ENCODE measurements around the gene KPNA3.
"Not testable (repeated sequence)": the region's sequence is repeated elsewhere in the genome, so short reads cannot be mapped to it uniquely, and the experiment has no call there.

Gene KPNA3

DNA sequence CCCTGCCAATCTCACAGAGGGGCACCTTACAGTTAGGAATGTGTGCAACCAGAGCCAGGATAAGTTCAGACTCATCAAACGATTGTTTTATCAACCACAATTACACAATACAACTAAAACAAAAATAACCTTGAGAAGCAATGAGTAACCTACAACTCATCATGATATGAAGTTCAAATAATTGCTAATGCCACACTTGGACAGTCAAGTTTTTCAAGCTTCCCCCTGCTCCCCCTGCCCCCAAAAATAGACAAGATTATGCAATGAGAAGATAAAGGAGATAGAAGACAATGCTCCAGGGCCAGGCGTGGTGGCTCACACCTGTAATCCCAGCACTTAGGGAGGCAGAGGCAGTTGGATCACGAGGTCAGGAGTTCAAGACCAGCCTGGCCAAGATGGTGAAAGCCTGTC, 13.6 kb upstream of the KPNA3 start:
- no peak for DNase-seq

DNA sequence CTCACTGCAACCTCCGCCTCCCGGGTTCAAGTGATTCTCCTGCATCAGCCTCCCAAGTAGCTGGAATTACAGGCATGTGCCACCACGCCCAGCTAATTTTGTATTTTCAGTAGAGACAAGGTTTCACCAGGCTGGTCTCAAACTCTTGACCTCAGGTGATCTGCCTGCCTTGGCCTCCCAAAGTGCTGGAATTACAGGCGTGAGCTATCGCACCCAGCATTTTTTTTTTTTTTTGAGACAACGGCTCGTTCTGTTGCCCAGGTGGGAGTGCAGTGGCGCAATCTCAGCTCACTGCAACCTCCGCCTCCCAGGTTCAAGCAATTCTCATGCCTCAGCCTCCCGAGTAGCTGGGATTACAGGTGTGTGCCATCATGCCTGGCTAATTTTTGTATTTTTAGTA, 10.6 kb upstream of the KPNA3 start:
- not testable (repeated sequence) for DNase-seq

DNA sequence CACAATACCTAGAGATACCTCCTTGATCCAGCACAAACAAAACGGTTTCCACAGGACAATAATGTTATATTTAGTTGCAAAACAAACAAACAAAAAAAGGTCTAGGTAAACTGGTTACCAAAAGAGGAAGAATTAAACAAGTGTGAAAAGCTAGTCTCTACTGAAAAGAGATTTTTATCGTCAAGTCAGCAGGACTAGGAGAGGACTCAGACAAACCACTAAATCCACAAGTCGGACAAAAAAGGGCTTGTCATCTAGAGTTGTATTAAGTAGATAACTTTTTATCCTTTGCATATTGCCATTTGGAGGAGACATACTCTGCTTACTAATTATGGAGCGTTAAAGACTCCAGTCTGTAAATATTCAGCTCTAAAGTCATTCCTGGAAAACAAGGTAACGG, 9.9 kb upstream of the KPNA3 start:
- DNase-seq = no peak

DNA sequence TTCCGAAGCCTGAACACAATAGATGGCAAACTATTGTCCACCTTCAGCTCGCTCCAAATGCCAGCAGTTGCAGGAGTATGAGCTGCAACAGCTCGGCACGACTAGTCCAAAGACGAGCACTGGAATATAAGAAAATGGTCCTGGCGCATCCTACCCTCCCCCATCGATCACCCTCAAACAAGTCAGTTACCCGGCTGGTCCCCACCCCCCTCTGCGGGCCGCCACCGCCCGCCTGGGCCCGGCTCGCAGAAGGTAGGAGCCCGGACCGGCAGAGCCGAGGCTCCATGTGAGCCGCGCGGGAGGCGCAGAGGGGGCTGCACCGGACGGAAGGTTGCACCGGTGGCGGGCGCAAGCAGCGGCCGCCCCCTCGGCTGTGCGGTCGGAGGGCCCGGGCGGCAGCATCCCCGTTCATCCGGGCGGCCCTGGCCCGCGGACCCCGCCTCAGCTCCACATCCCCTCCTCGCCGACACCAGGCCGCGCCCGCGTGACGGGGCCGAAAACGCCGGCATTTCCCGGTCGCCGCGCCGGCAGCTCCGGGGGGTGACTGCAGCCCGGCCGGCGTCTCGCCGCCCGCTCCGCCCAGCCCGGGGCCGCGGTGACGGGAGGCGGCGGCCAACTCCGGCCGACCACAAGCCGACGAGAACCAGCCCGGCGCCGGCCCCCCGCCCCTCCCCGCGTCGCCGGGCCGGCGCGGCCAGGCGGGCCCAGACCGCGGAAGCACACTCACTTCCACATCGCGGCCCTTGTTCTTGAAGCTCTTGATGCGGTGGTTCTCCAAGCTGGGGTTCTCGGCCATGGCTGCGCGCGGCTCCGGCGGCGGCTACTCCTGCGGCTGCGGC, 552 bp downstream of the KPNA3 start:
- peak; percentile 50 for DNase-seq

DNA sequence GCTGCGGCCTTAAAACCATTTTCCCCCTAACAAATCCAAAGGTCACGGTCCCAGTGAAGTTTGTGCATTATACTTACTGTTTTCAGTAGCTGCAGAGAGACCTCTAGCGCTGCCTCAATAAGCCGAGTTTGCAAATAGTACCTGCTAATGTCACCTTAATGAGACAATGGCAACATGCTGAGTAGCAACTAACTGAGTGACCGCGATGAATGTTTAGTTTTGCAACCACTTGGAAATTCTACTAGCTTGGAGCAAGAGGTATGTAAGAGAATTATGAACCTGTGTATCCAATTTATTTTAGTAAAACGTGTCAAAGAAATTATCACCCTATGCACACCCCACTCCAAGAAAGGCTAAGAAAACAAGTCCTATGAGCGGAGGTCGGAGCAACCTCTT, 1.2 kb downstream of the KPNA3 start:
- DNase-seq = peak; percentile 30

DNA sequence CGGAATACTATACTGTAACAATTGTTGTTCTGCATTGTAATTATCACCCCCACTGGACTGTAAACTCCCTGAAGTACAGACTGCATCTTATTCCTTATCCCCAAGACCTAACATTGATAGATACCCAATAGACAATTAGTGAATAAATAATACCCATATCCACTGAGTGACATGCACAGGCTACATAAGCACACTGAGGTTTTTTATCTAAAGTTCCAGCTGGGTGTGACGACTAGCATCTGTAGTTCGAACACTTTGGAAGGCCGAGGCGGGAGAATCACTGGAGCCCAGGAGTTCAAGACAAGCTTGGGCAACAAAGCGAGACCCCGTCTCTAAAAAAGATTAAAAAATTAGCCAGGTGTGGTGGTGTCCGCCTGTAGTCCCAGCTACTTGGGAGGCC, 2.5 kb downstream of the KPNA3 start:
- no peak for DNase-seq

DNA sequence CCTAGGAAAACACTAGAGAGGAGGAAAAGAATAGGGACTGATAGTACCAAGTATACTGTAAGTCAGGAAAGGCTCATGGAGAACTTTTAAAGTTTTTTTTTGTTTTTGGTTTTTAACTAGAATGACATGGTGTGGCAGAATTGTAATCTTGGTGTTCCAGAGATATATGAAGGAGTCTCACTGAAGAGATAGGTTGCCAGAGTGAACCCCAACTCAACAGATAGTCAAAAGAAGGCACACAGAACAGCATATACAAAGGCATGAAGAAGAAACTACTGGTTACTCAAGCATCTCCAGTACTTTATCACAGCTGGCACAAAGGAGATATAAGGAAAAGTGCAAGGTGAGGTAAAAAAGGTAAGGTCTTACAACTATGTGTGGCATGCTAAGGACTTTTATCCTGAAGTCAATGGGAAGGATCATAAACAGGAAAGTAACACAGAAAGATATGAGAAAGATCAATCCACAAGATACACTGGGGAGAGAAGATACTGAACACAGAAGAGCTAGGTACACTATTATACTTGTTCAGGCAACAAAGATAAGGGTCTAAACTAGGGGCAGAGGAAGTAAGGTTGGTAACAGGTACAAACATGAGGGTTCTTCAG, 6.0 kb downstream of the KPNA3 start:
- DNase-seq = no peak

DNA sequence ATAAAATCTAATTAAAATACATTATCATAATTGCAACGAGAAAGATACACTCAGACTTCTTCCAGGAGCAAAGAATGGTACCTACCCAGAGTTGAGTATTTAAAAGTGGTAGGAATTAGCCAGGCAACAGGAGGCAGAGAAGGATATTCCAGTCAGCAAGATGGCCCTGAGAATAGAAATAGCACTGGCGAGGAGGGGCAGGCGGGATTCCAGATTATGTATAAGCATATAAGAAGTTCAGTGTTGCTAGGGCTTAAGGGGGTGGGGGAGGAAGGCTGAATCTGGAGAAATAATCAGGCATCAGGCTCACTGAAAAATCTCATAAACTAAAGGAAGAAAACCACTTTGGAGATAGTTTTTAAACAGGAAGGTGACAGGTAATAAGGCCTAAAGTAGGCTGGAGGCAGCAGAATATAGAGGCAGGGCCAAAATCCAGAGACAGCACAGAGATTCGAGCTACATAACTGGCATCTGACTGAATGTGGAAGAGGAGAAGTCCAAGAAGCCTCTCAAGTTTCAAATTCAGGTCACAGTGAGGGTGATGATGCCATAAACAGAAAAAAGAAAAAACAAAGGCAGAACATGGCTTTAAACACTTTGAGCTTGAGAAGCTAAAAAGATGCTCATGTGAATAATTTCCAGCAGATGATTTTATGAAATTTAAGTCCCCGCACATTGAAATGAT, 7.5 kb downstream of the KPNA3 start:
- no peak for DNase-seq

DNA sequence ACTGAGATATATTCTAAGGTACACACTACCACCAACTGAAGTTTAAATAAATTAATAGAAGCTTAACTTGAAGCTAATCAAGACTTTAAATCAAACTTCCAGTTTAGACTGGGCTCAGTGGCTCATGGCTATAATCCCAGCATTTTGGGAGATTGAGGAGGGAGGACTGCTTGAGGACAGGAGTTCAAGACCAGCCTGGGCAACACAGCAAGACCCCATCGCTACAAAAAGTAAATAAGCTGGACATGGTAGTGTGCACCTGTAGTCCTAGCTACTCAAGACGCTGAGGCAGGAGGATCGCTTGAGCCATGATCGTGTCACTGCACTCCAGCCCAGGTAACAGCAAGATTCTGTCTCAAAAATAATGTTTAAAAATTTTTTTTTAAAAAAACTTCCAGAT, 8.6 kb downstream of the KPNA3 start:
- no peak for DNase-seq

DNA sequence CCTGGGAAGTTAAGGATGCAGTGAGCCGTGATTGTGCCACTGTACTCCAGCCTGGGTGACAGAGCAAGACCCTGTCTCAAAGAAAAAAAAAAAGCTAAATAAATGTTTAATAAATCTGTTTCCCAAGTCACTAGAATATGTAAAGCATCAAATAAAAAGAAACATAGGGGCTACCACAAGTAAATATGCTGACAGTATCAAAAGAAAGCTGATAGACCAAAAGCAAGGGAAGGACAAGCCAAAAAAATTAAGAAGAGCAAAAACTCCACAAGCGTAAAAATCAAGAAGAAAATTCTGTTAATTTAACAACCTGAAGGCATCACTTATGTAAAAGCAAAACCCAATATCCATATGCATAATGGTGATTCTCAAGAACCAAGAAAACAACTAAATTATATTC, 9.7 kb downstream of the KPNA3 start:
- no peak for DNase-seq

DNA sequence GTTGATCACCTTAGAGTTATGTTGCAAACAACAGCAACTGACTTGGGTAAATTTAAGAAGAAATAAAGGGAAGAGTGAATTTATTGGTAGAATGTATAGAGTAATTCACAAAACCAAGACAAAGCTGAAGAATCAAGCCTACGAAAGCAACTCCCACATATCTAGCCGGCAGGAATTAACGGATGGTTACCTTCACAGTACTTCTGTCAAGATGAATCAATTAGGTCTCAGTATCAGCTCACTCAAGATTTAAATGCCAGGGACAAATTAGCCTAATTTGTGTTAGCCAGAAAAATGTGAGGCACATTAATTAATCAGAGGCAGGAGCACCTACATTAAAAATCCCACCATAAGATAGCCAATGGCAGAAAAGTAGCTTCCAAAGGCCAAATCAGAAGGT, 10.7 kb downstream of the KPNA3 start:
- no peak for DNase-seq

DNA sequence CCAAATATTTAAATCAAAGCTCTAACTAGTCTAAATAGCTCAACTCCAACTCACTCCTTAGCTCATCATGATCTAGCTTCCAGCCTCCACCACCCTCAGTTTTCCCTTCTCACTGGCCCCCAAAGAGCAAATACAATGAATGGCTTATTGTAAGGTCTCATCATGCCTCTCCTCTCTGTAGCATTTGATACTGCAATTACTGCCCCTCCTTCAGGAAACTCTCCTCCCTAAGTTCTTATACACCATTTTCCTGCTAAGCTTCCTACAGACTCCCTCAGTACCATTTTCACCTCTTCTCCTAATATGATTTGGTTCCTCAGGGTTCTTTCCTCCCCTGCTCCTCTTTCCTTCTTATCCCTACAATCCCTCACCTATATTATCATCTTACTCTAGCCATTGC, 12.8 kb downstream of the KPNA3 start:
- DNase-seq = no peak

DNA sequence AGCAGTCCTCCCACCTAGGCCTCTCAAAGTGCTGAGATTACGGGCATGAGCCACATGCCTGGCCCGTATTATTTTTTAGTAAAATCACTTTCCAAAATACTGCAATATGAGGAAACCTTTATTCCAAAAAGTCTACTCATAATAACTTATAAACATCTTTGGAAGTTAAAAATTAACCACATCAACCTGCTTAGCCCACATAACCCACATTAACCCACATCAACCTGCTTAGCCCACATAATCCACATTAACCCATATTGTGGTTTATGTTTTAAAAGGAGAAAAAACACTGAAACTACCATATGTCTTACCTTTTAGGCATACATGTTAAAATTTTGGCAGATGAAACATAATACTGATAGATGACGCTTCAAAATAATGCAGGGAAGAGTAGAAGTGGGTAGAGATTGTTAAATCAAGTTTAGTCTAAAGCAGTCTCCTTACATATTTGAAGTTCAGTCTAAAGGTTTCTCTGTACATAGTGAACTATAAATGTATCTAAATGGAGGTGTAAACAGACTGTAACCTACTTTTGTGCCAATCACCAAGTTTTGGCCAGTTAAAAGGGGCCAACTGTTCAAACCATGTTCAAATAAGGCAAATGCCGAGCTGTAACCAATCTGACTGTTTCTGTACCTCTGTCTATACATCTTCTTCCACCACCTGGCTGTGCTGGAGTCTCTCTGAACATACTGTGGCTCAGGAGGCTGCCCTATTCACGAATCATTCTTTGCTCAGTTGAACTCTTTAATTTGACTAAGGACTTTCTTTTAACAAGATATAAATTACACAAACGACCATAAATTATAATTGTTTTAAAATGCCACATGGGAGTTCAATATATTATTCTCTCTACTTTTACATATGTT, 14.5 kb downstream of the KPNA3 start:
- DNase-seq = no peak

DNA sequence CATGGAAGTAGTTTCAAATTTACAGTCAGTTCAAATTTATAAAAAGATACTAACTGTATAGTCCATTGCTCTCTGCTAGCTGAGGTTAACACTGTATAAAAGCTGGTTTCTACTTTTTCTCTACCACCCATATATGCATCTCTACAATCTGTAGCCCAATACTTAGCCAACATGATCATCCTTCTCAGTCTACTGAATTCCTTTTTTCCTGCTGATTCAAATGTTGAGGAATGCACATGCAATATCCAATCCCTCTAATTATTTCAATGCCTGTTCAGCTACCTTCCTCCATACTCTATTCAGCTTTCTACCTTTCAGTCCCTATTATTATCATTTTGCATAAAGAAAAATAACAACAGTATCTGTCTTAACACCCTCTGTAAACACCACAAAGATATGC, 15.6 kb downstream of the KPNA3 start:
- DNase-seq = no peak

DNA sequence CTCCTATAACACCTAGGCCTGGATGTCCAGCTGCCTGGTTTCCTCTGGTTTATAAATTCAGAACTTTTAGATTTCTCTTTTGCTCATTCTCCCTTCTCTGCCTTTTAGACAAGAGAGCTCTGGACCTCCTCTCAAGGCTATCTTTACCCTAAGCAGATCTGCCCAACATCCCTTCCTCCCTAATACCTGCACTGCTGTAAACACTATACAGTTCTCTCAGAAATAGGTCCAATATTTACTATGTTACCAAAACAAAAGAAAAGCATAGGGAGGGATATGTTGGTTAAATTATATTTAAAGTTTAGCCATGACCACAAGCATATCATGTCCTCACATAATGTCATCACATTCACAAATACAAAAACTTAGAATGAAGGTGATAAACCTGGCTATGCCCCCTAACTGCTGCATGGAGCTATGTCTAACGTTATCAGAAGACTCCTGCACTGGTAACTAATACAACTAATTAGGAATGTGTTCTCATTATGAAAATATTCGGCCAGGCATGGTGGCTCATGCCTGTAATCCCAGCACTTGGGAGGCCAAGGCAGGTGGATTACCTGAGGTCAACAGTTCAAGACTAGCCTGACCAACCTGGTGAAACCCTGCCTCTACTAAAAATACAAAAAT, 18.0 kb downstream of the KPNA3 start:
- no peak for DNase-seq

DNA sequence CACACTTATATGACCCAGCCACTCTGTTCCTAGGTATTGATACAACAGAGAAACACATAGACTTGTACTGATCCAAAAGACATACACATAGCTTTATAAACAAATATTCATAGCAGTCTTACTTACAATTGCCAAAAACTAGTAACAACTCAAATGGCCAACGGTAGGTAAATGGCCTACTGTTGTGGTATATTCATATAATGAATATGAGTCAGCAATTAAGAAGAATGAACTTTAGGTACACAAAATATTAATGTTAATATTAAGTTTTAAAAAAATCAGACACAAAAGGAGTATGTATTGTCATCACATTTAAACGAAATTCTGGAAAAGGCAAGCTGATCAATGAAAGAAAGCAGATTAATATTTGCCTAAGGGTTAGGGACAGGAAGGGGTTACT, 19.7 kb downstream of the KPNA3 start:
- no peak for DNase-seq

DNA sequence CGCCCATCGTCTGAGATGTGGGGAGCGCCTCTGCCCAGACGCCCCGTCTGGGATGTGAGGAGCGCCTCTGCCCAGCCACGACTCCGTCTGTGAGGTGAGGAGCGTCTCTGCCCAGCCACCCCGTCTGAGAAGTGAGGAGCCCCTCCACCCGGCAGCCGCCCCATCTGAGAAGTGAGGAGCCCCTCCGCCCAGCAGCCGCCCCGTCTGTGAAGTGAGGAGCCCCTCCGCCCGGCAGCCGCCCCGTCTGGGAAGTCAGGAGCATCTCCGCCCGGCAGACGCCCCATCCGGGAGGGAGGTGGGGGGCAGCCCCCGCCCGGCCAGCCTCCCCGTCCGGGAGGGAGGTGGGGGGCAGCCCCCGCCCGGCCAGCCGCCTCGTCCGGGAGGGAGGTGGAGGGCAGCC, 30.7 kb downstream of the KPNA3 start:
- DNase-seq = not testable (repeated sequence)

DNA sequence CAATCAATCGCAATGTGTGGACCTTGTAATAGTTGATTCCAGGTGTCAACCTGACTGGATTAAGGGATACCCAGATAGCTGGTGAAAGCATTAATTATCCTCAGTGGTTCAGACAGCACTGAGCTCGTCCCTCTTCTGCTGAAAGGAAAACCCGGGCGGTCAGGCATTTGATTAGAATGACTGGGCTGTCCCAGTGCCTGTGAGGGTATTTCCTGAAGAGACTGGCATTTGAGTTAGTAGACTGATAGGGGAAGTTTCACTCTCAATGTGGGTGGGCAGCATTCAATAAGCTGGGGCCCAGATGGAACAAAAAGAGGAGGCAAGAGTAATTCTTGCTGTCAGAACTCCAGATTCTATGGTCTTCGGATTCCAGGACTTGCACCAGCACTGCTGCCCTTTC, 31.9 kb downstream of the KPNA3 start:
- no peak for DNase-seq

DNA sequence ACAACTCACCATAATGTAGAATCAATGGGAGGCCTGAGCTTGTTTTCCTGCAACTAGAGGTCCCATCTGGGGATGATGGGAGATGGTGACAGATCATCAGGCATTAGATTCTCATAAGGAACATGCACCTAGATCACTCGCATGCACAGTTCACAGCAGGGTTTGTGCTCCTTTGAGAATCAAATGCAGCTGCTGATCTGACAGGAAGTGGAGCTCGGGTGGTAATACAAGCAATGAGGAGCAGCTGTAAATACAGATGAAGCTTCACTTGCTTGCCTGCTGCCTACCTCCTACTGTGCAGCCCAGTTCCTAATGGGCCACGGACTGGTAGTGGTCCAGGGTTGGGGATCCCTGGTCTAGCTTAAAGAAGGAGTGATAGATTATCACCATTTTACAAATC, 33.0 kb downstream of the KPNA3 start:
- DNase-seq = peak; percentile 17

DNA sequence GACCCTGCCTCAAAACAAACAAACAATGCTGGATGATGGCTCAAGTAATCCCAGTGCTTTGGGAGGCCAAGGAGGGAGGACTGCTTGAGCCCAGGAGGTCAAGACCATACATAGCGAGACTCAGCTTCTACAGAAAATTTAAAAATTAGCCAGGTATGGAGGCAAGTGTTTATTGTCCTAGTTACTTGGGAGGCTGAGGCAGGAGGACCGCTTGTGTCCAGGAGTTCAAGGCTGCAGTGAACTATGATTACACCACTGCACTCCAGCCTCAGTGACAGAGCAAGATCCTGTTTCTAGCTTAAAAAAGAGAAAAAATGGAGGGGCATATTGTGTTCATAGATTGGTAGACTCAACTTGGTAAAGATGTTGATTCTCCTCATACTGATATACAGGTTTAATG, 36.2 kb downstream of the KPNA3 start:
- DNase-seq = no peak

DNA sequence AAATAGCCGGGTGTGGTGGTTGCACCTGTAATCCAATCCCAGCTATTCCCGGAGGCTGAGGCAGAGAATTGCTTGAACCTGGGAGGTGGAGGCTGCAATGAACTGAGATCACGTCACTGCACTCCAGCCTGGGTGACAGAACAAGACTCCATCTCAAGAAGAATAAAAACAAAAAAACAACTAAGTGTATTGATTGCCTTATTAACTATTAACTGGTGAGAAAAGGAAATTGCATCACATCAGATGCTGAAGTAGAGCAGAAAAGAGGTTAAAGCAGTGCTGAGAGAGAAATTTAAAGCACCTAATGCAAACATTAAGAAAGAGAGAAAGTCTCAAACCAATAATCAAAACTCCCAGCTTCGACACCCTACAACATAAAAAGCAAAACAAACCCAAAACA, 38.3 kb downstream of the KPNA3 start:
- DNase-seq = no peak

DNA sequence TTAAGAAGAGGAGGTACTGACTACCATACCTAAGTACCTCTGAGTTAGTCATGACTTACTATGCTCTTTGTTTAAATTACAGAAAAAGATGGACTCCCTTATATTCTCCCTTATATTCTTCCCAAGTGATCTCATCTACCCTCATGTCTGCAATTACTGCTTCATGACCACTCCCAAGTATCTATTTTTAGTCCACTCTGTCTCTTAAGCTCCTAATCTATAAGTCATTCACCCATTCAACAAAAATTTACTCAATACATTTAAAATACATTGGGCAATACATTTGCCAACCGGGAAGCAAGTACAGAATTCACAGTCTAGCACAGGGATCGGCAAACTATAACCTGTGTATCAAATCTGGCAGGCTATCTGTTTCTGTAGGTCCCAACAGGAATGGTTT, 42.6 kb downstream of the KPNA3 start:
- DNase-seq = no peak

DNA sequence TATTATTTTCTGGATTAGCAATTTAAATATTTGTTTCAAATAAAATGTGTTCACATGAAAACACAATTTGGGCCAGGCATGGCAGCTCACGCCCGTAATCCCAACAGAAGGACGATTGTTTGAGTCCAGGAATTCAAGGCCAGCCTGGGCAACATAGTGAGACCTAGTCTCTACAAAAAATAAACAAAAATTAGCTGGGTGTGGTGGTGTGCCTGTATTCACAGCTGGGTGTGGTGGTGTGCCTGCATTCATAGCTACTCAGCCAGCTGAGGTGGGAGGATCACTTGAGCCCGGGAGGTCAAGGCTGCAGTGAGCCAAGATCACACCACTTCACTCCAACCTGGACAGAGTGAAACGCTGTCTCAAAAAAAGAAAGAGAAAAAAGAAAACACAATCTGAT, 46.4 kb downstream of the KPNA3 start:
- DNase-seq = no peak
